ENCODE results near the gene ABCC2. TPM values are rescaled to one million over a fixed set of nuclear protein-coding genes. Genes with fewer than 3 reads are reported as not detected.

Gene ABCC2
- total RNA-seq, 2 donors from 2014 or later: 0.22 to 0.40 TPM

Other genes starting within 250 kb of the ABCC2 start
- gene NKX2-3, start 249.7 kb upstream of the ABCC2 start, total RNA-seq: not detected
- gene SLC25A28, start 162.2 kb upstream of the ABCC2 start, total RNA-seq: 10 to 100 TPM; 20.4 to 30.0 TPM
- 10 to 100 TPM; 23.8 to 26.4 TPM for gene ENTPD7, start 123.1 kb upstream of the ABCC2 start, total RNA-seq
- 10 to 100 TPM; 39.0 to 42.6 TPM for gene COX15, start 50.5 kb upstream of the ABCC2 start, total RNA-seq
- gene CUTC, start 50.4 kb upstream of the ABCC2 start, total RNA-seq: 10 to 100 TPM; 18.0 to 21.2 TPM
- gene DNMBP, start 227.3 kb downstream of the ABCC2 start, total RNA-seq: 10 to 100 TPM; 45.4 to 85.4 TPM

Data from endodermal cell (in vitro differentiated cells).